ENCODE data around the gene PCNX2.

Gene PCNX2

DNA sequence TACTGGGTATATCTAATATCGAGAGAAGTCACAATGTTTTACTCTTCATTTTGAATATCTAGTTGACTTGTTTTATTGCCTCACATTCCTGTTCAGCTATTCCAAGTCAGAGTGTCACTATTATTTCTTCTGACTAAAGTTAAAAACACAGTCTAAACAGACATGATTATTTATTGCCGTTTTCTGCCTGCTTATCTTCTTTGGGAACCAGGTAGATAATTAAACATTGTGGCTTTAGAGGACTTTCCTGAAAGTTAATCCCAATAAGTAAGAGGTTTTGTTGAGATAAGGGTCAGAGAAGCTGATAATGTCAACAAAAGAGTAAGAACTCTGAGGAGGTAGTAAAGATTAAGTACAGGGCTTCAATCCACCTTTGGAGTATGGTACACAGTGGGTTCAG, 53.8 kb downstream of the PCNX2 start:
- intact Hi-C loops (cut with DNase I; ENCODE audit: low total_unique reads): no loop called here
- Histone ChIP-seq H3K36me3 (no peaks in the 10 kb centered on the region), H3K4me3 (no peak overlapping the region), H3K27ac (no peak overlapping the region), H3K27me3 (no peaks in the 10 kb centered on the region), H3K4me1 (peaks cover 0 to 4% (median 0%) of the 10 kb centered on the region in 4 donors), H3K9me3 (no peaks in the 10 kb centered on the region)
- DNase-seq: no peak
- TF ChIP-seq, protein P1, sequence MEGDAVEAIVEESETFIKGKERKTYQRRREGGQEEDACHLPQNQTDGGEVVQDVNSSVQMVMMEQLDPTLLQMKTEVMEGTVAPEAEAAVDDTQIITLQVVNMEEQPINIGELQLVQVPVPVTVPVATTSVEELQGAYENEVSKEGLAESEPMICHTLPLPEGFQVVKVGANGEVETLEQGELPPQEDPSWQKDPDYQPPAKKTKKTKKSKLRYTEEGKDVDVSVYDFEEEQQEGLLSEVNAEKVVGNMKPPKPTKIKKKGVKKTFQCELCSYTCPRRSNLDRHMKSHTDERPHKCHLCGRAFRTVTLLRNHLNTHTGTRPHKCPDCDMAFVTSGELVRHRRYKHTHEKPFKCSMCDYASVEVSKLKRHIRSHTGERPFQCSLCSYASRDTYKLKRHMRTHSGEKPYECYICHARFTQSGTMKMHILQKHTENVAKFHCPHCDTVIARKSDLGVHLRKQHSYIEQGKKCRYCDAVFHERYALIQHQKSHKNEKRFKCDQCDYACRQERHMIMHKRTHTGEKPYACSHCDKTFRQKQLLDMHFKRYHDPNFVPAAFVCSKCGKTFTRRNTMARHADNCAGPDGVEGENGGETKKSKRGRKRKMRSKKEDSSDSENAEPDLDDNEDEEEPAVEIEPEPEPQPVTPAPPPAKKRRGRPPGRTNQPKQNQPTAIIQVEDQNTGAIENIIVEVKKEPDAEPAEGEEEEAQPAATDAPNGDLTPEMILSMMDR (IDR thresholded peaks at IDR 0.05): no peak

DNA sequence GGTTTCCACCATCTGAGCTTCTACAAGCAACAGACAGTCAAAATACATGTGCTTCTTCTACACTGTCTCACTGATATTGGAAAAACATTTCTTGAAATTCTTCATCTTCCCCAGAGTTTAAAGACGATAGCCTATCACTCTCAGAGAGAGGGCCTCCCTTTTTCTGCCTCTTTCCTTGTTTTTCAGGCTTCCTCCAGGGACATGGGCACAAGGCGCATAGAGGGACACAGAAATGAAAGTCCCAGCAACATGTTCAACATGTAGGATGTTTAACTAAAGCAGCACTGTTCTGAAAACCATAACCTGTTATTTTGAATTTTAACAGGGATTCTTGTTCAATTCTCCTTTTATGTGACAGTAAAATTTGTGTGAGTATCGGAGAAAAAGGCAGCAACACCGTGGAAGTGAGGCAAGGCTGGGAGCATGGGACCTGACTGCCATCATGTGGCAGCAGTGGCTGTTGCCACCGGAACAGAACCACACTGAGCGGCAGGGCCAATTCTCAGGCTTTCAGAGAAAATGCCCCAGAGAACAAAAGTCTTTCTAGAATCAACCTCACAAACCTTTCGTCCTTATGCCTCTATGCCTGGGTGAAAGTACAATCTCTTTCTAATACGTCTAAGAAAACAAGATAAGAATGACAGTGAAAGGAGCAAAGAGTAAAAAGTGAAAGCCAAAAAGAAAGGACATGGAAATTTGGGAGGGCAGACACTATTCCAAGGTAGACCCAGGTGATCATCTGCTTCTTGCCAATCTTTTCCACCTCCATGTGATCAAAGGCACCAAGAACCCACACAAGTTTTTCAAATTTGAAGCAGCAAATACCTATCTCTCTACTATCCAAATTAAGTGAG, 54.5 kb downstream of the PCNX2 start:
- TF ChIP-seq, protein P1 (IDR thresholded peaks at IDR 0.05): peak; percentile 64 to 68
- Histone ChIP-seq H3K27me3 (no peaks in the 10 kb centered on the region), H3K9me3 (no peaks in the 10 kb centered on the region), H3K36me3 (no peaks in the 10 kb centered on the region), H3K27ac (no peak overlapping the region), H3K4me1 (peaks cover 0 to 4% (median 0%) of the 10 kb centered on the region in 4 donors), H3K4me3 (no peak overlapping the region)
- DNase-seq: peak; percentile 54 to 72
- intact Hi-C loops (cut with DNase I; ENCODE audit: low total_unique reads): no loop called here

DNA sequence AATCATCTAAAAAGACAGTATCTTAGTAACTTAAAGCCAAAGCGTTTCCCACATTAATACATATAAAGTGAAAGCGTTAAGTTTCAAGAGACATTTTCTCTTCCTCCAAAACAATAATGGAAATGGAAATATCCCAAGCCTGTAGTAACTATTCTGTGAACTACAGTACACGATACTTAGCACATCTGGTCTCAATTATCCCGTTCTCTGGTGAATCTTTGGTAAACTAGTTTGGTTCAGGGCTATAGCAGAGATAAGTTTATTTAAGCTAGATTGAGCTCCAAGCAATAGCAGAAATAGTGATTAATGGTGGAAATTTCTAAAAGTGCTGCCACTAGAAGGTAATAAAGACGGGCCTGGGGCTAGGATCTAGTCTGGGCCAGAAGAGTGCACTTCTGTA, 55.2 kb downstream of the PCNX2 start:
- intact Hi-C loops (cut with DNase I; ENCODE audit: low total_unique reads): no loop called here

DNA sequence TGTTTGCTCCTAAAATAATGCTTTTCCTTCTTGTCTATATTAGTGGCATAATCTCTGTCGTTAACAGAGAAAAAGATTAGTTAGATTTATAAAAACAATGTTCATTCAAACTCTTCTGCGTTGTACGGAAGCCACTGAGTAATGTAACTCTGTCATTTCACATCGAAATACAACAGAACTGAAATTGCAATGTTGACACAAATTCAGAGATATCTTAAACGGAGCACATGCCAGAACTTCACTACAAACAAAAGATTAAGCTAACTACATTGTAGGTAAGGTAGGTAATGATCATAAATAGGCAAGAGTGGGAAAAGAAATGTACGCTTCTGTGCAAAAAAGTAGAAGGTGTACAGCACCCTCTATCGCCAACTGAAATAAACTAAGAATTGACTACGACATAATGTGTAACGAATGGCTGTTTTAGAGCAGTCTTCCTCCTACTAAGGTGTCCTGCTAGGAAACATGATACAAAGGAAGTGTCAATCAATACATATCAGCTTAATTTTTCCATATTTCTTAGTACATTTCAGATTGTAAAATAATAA, 56.6 kb downstream of the PCNX2 start:
- H3K27me3 ChIP-seq: no peaks in the 10 kb centered on the region
- TF ChIP-seq, protein P1 (IDR thresholded peaks at IDR 0.05): no peak
- H3K9me3 ChIP-seq: no peaks in the 10 kb centered on the region
- DNase-seq: no peak
- no peak overlapping the region for H3K27ac ChIP-seq
- intact Hi-C loops (cut with DNase I; ENCODE audit: low total_unique reads): no loop called here
- H3K4me3 ChIP-seq: no peak overlapping the region
- peaks cover 0 to 5% (median 0%) of the 10 kb centered on the region in 3 donors for H3K36me3 ChIP-seq
- peaks cover 0 to 4% (median 0%) of the 10 kb centered on the region in 4 donors for H3K4me1 ChIP-seq

More for the DNA sequence above, 55.2 kb downstream of the PCNX2 start:
- H3K27ac ChIP-seq: no peak overlapping the region
- H3K27me3 ChIP-seq: no peaks in the 10 kb centered on the region
- no peaks in the 10 kb centered on the region for H3K9me3 ChIP-seq
- peaks cover 0 to 3% (median 0%) of the 10 kb centered on the region in 3 donors for H3K36me3 ChIP-seq
- TF ChIP-seq, protein P1 (IDR thresholded peaks at IDR 0.05): no peak
- H3K4me1 ChIP-seq: peaks cover 0 to 4% (median 0%) of the 10 kb centered on the region in 4 donors
- no peak overlapping the region for H3K4me3 ChIP-seq
- no peak for DNase-seq

DNA sequence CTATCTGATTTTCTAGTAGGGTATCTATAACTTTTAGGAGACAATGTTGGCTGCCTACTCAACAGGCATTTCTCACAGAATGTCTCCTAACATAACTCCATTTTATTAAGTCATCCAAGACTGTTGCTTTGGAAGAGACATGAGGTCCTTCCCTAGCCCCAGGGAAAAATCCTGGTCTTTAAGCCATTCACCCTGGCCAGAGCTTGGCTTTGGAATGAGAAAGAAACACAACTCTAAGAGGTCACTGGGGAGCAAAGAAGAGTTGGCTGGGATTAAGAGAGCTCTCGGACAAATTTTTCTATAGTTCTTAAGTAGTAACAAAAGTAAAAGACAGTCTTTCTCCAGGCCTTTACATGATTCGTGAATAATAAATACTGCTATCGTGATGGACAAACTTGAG, 57.9 kb downstream of the PCNX2 start:
- no peak overlapping the region for H3K27ac ChIP-seq
- TF ChIP-seq, protein P1 (IDR thresholded peaks at IDR 0.05): no peak
- no peaks in the 10 kb centered on the region for H3K9me3 ChIP-seq
- H3K36me3 ChIP-seq: peaks cover 0 to 5% (median 0%) of the 10 kb centered on the region in 3 donors
- H3K4me3 ChIP-seq: no peak overlapping the region
- DNase-seq: no peak
- H3K27me3 ChIP-seq: no peaks in the 10 kb centered on the region
- intact Hi-C loops (cut with DNase I; ENCODE audit: low total_unique reads): no loop called here
- H3K4me1 ChIP-seq: peaks cover 0 to 4% (median 0%) of the 10 kb centered on the region in 4 donors

Data from tibial artery (tissue), 4 donors.